ENCODE data around the gene CTXN2. TPM values are rescaled to one million over a fixed set of nuclear protein-coding genes. Genes with fewer than 3 reads are reported as not detected.

CTXN2 gene
- total and polyA plus RNA-seq, 9 of the 15 experiments (the other 6 are each of a cell fraction or from before 2014, with no cell fraction given) = not detected

DNA sequence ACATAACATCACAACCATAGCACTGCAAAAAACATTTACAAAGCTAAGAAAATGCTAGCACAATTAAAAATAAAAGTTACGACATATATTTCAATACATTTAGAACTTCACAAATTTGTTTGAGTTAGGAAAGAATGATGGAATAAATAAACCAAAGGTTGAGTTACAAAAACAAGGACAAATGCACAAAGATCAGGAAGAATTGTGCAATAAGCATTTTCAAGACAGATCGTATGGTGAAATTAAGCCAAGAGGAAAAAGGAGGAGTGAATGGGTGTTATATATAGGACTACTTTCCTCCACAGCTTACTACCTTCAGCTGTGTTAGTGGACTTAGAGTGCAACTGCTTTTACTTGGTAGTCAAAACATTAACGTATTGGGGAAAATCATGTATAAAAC is 5.9 kb upstream of the CTXN2 start:
- in situ Hi-C loops (cut with MboI) = no loop called here
- POLR2A ChIA-PET = no interaction called here
- FAIRE-seq = no peak

DNA sequence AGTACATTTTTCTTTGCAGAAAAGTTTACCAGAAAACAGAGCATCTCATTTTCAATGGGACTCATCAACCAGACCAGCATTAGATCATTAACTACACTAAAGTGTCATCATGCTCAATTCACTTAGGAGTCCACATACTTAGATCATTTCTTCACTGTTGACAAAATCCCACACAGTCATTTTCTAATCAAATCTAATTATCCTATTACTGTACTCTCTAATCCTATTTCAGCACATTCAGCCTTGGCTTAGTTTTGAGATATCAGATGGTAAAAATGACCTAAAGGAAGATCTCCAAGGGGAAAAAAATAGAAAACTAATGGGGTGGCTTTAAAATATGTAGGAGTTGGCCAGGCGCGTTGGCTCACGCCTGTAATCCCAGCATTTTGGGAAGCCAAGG is 5.2 kb upstream of the CTXN2 start:
- intact Hi-C loops (cut with micrococcal nuclease) = no loop called here
- H3K27me3 ChIP-seq (ENCODE audit: control insufficient read depth in 2 of 2, insufficient read depth in 2 of 2, low read length in 2 of 2) = no peaks in the 10 kb centered on the region
- POLR2A ChIA-PET = no interaction called here
- DNase-seq (ENCODE audit: extremely low read depth in 1 of 4, low spot score in 3 of 4) (no peak), ATAC-seq (no peak), FAIRE-seq (no peak)
- no peaks in the 10 kb centered on the region for H3K9me1 ChIP-seq (ENCODE audit: control insufficient read depth, insufficient read depth, low read length)
- in situ Hi-C loops (cut with MboI) = no loop called here
- no peaks in the 10 kb centered on the region for H3K79me2 ChIP-seq (ENCODE audit: control insufficient read depth, insufficient read depth, low read length)
- H3K4me3 ChIP-seq = no peak overlapping the region
- 8% methylated on average over 3 of the region's 3 CpGs for WGBS (ENCODE audit: insufficient coverage, low coverage, missing lambda C conversion rate)
- no peak overlapping the region for H3K9ac ChIP-seq (ENCODE audit: insufficient read depth in 1 of 2, low read depth in 2 of 2, low read length in 2 of 2)
- CTCF ChIA-PET (ENCODE audit: low intra/inter-chr PET ratio) = no interaction called here
- H3K9me3 ChIP-seq (replicated peaks; ENCODE audit: control insufficient read depth, insufficient read depth, low read depth, low read length) = no peaks in the 10 kb centered on the region
- TF ChIP-seq ZKSCAN3 (CRISPR knock-in tag; IDR thresholded peaks at IDR 0.05) = no peak
- TF ChIP-seq SMAD3 (CRISPR knock-in tag; conservative IDR thresholded peaks at IDR 0.05) = no peak
- TF ChIP-seq, protein P1, sequence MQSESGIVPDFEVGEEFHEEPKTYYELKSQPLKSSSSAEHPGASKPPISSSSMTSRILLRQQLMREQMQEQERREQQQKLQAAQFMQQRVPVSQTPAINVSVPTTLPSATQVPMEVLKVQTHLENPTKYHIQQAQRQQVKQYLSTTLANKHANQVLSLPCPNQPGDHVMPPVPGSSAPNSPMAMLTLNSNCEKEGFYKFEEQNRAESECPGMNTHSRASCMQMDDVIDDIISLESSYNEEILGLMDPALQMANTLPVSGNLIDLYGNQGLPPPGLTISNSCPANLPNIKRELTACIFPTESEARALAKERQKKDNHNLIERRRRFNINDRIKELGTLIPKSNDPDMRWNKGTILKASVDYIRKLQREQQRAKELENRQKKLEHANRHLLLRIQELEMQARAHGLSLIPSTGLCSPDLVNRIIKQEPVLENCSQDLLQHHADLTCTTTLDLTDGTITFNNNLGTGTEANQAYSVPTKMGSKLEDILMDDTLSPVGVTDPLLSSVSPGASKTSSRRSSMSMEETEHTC (IDR thresholded peaks at IDR 0.05) = no peak
- TF ChIP-seq NCOR1 (IDR thresholded peaks at IDR 0.05) = no peak
- TF ChIP-seq, protein P2, sequence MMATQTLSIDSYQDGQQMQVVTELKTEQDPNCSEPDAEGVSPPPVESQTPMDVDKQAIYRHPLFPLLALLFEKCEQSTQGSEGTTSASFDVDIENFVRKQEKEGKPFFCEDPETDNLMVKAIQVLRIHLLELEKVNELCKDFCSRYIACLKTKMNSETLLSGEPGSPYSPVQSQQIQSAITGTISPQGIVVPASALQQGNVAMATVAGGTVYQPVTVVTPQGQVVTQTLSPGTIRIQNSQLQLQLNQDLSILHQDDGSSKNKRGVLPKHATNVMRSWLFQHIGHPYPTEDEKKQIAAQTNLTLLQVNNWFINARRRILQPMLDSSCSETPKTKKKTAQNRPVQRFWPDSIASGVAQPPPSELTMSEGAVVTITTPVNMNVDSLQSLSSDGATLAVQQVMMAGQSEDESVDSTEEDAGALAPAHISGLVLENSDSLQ (IDR thresholded peaks at IDR 0.05) = no peak
- no peak for TF ChIP-seq PTBP1 (IDR thresholded peaks at IDR 0.05; ENCODE audit: low read depth, low read length)
- TF ChIP-seq, protein P3, sequence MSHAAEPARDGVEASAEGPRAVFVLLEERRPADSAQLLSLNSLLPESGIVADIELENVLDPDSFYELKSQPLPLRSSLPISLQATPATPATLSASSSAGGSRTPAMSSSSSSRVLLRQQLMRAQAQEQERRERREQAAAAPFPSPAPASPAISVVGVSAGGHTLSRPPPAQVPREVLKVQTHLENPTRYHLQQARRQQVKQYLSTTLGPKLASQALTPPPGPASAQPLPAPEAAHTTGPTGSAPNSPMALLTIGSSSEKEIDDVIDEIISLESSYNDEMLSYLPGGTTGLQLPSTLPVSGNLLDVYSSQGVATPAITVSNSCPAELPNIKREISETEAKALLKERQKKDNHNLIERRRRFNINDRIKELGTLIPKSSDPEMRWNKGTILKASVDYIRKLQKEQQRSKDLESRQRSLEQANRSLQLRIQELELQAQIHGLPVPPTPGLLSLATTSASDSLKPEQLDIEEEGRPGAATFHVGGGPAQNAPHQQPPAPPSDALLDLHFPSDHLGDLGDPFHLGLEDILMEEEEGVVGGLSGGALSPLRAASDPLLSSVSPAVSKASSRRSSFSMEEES (CRISPR knock-in tag; IDR thresholded peaks at IDR 0.05) = no peak
- TF ChIP-seq ZNF354B (CRISPR knock-in tag; IDR thresholded peaks at IDR 0.05) = no peak
- no peak for TF ChIP-seq TAF15 (IDR thresholded peaks at IDR 0.05; ENCODE audit: low read depth, low read length)
- TF ChIP-seq KLF13 (tag; IDR thresholded peaks at IDR 0.05; ENCODE audit: borderline replicate concordance, low read depth) = no peak
- H2AFZ ChIP-seq (ENCODE audit: low read depth, low read length) = no peak overlapping the region
- H3K27ac ChIP-seq (ENCODE audit: extremely low read depth, low read depth, low read length) = no peak overlapping the region
- H4K20me1 ChIP-seq (replicated peaks; ENCODE audit: control insufficient read depth, insufficient read depth, low read length) = no peaks in the 10 kb centered on the region
- H3K36me3 ChIP-seq (ENCODE audit: control insufficient read depth, insufficient read depth, low read length) = no peaks in the 10 kb centered on the region
- no peak overlapping the region for H3K4me2 ChIP-seq (ENCODE audit: insufficient read depth, low read length)
- no TSS peak for BruUV-seq (replicated peaks)
- no peaks in the 10 kb centered on the region for H3K4me1 ChIP-seq (replicated peaks in 1 of 2; ENCODE audit: control insufficient read depth in 2 of 2, insufficient read depth in 2 of 2, low read length in 2 of 2)

More for the DNA sequence above, 5.9 kb upstream of the CTXN2 start:
- Histone ChIP-seq H4K20me1 (replicated peaks; ENCODE audit: control insufficient read depth, insufficient read depth, low read length) (no peaks in the 10 kb centered on the region), H3K4me2 (ENCODE audit: insufficient read depth, low read length) (no peak overlapping the region), H3K9ac (ENCODE audit: insufficient read depth in 1 of 2, low read depth in 2 of 2, low read length in 2 of 2) (no peak overlapping the region), H3K9me3 (replicated peaks; ENCODE audit: control insufficient read depth, insufficient read depth, low read depth, low read length) (no peaks in the 10 kb centered on the region), H3K27me3 (ENCODE audit: control insufficient read depth in 2 of 2, insufficient read depth in 2 of 2, low read length in 2 of 2) (no peaks in the 10 kb centered on the region), H2AFZ (ENCODE audit: low read depth, low read length) (no peak overlapping the region), H3K9me1 (ENCODE audit: control insufficient read depth, insufficient read depth, low read length) (no peaks in the 10 kb centered on the region), H3K27ac (ENCODE audit: extremely low read depth, low read depth, low read length) (no peak overlapping the region), H3K36me3 (ENCODE audit: control insufficient read depth, insufficient read depth, low read length) (no peaks in the 10 kb centered on the region), H3K4me1 (replicated peaks in 1 of 2; ENCODE audit: control insufficient read depth in 2 of 2, insufficient read depth in 2 of 2, low read length in 2 of 2) (no peaks in the 10 kb centered on the region), H3K4me3 (no peak overlapping the region), H3K79me2 (ENCODE audit: control insufficient read depth, insufficient read depth, low read length) (no peaks in the 10 kb centered on the region)
- 0% methylated on average over 3 of the region's 3 CpGs for WGBS (ENCODE audit: insufficient coverage, low coverage, missing lambda C conversion rate)
- TF ChIP-seq CEBPB (tag; IDR thresholded peaks at IDR 0.05) (0 out of 2 replicates have a peak, but pooled peaks have one; percentile 52), ZBTB17 (CRISPR knock-in tag; IDR thresholded peaks at IDR 0.05) (no peak), ZNF431 (CRISPR knock-in tag; IDR thresholded peaks at IDR 0.05) (no peak), NBN (IDR thresholded peaks at IDR 0.05; ENCODE audit: low read depth) (no peak), CEBPG (CRISPR knock-in tag; IDR thresholded peaks at IDR 0.05) (no peak), CEBPG (tag; conservative IDR thresholded peaks at IDR 0.05 in 1 of 2, IDR thresholded peaks at IDR 0.05 in 1 of 2) (peak in 1 of 2 experiments; percentile 68; a peak in 2 of 4 replicates)
- CTCF ChIA-PET (ENCODE audit: low intra/inter-chr PET ratio) = no interaction called here
- intact Hi-C loops (cut with micrococcal nuclease) = no loop called here
- no peak for ATAC-seq
- no peak for DNase-seq (ENCODE audit: extremely low read depth in 1 of 4, low spot score in 3 of 4)
- BruUV-seq (replicated peaks) = no TSS peak

Measured in K562 (cell line).